Psoas muscle (tissue), 8 donors: ENCODE results near the gene CDKAL1. TPM values are rescaled to one million over a fixed set of nuclear protein-coding genes. Genes with fewer than 3 reads are reported as not detected.
"Not testable (repeated sequence)": the region's sequence is repeated elsewhere in the genome, so short reads cannot be mapped to it uniquely, and the experiment has no call there.

Experiments used
- ATAC-seq, 4 donors: fragments of 200-7000 bp; cut with Tn5 transposase; one replicate each; pipeline ENCODE4 v1.9.1; 2020; ENCODE audit warnings: moderate library complexity in 3 of 4, mild to moderate bottlenecking in 2 of 4
- DNase-seq, 2 donors: peaks; one replicate each; pipeline ENCODE4 v3.0.0-alpha.2; 2020
- H3K27ac ChIP-seq: fragments of 200-600 bp; one replicate; pipeline ENCODE4 v1.8.0; 2022
- H3K27me3 ChIP-seq, 3 donors: fragments of 200-600 bp in 1 of 3; one replicate each; pipeline versions ENCODE4 v1.6.1 to v1.8.0; 2013 to 2022; ENCODE audit warnings: low read length in 2 of 3, mild to moderate bottlenecking in 2 of 3, moderate library complexity in 1 of 3; ENCODE audit not compliant: insufficient read depth in 3 of 3
- H3K36me3 ChIP-seq, 2 donors: fragments of 200-600 bp in 1 of 2; one replicate each; pipeline versions ENCODE4 v1.6.1 to v1.8.0; 2013 to 2022; ENCODE audit warnings: low read depth in 1 of 2, mild to moderate bottlenecking in 1 of 2, moderate library complexity in 1 of 2; ENCODE audit not compliant: insufficient read depth in 1 of 2
- H3K4me1 ChIP-seq: fragments of 200-600 bp; one replicate; pipeline ENCODE4 v1.8.0; 2022
- H3K4me3 ChIP-seq: fragments of 200-600 bp; one replicate; pipeline ENCODE4 v1.8.0; 2022; ENCODE audit warnings: mild to moderate bottlenecking
- H3K9me3 ChIP-seq: fragments of 200-600 bp; one replicate; pipeline ENCODE4 v1.8.0; 2022
- CTCF ChIP-seq: fragments of 200-600 bp; IDR thresholded peaks from one replicate; pipeline ENCODE4 v1.8.0; 2022; ENCODE audit warnings: antibody characterized with exemption
- WGBS, 3 donors: extraction: QIAGEN DNeasy Blood & Tissue Kit; methylation state at CpG; one replicate each; pipeline versions ENCODE4 v1.1.6 to v1.1.7; 2013; 5-methylcytosine and 5-hydroxymethylcytosine counted together
- intact Hi-C, 2 donors: fragments of 100-400 bp; cut with DNase I; formaldehyde crosslinking; loops; one replicate each; pipeline versions ENCODE4 v1.11.0 to v1.14.2; 2022
- polyA plus RNA-seq, 3 donors: library from polyadenylated mRNA; stranded (reverse); fragments of 200-250 nt; gene quantifications; one replicate each; pipeline ENCODE4 v1.2.3, GENCODE V29; 2013
- total RNA-seq, 4 donors: library from RNA; stranded (reverse); fragmentation: NEBNext Ultra II Directional in 2 of 4; extraction: Animal tissue kit (Norgen Biotek cat#: 25700) in 2 of 4; gene quantifications; one replicate each; pipeline versions ENCODE4 v1.2.1 to v1.2.4, GENCODE V29; 2021 to 2023
- donor health status: healthy with polysubstance abuse.
- donor health status: DM: no; HTN: no; CAD: no; lungs with moderate emphysema.
- donor health status: Bipolar disorder and iron deficiency.
- donor health status: healthy.
- donor health status: DM: yes; HTN: yes; CAD: no.
- donor health status: DM: no; HTN: no; CAD: no.
- donor health status: DM: no; HTN: no; CAD: no.
- donor health status: DM: yes; HTN: yes; CAD: no.

The CDKAL1 gene
- total and polyA plus RNA-seq, 7 donors, result 4.5 to 16.1 (median 12.9) TPM

GRCh38 chr6:20492099-20492498 is 42.2 kb upstream of the CDKAL1 start:
- Histone ChIP-seq H3K4me1 (no peaks in the 10 kb centered on the region), H3K9me3 (no peaks in the 10 kb centered on the region), H3K27me3 (no peaks in the 10 kb centered on the region), H3K27ac (no peak overlapping the region), H3K36me3 (peaks cover 0 to 49% of the 10 kb centered on the region in 2 donors), H3K4me3 (no peak overlapping the region)
- no peak for TF ChIP-seq CTCF
- ATAC-seq (no peak), DNase-seq (no peak)
- WGBS, 3 donors, result 82 to 93% (median 83%) methylated on average over 2 of the region's 2 CpGs
- intact Hi-C loops, result no loop called here

GRCh38 chr6:20497216-20498040 is 36.8 kb upstream of the CDKAL1 start:
- no peak overlapping the region for H3K4me3 ChIP-seq
- H3K36me3 ChIP-seq, result no peaks in the 10 kb centered on the region
- no peak overlapping the region for H3K27ac ChIP-seq
- intact Hi-C loops, result no loop called here
- no peak for TF ChIP-seq CTCF
- 72 to 74% (median 74%) methylated on average over 8 of the region's 8 CpGs for WGBS, 3 donors
- H3K4me1 ChIP-seq, result no peaks in the 10 kb centered on the region
- ATAC-seq (no peak), DNase-seq (no peak)
- no peaks in the 10 kb centered on the region for H3K27me3 ChIP-seq
- no peaks in the 10 kb centered on the region for H3K9me3 ChIP-seq

GRCh38 chr6:20498041-20498385 is 36.2 kb upstream of the CDKAL1 start:
- Histone ChIP-seq H3K4me1 (no peaks in the 10 kb centered on the region), H3K27ac (no peak overlapping the region), H3K9me3 (no peaks in the 10 kb centered on the region), H3K4me3 (no peak overlapping the region), H3K27me3 (no peaks in the 10 kb centered on the region), H3K36me3 (no peaks in the 10 kb centered on the region)
- no peak for TF ChIP-seq CTCF
- intact Hi-C loops, result no loop called here
- ATAC-seq (no peak), DNase-seq (no peak)
- WGBS, 3 donors, result 97 to 100% (median 98%) methylated on average over 2 of the region's 2 CpGs

- no peaks in the 10 kb centered on the region for H3K9me3 ChIP-seq
- no peak overlapping the region for H3K27ac ChIP-seq
- no peak overlapping the region for H3K4me3 ChIP-seq
- intact Hi-C loops, result no loop called here
- H3K4me1 ChIP-seq, result no peaks in the 10 kb centered on the region
- DNase-seq (no peak), ATAC-seq (no peak)
- no peaks in the 10 kb centered on the region for H3K27me3 ChIP-seq
- no peaks in the 10 kb centered on the region for H3K36me3 ChIP-seq
- 31 to 48% (median 41%) methylated on average over 2 of the region's 2 CpGs for WGBS, 3 donors
- no peak for TF ChIP-seq CTCF
Observed at GRCh38 chr6:20509212-20509611, 25.0 kb upstream of the CDKAL1 start.

GRCh38 chr6:20511852-20512251 is 22.4 kb upstream of the CDKAL1 start:
- no peak overlapping the region for H3K4me3 ChIP-seq
- no peak for DNase-seq
- WGBS, 3 donors, result 27 to 35% (median 28%) methylated on average over 2 of the region's 2 CpGs
- intact Hi-C loops, result no loop called here
- no peaks in the 10 kb centered on the region for H3K4me1 ChIP-seq
- H3K27me3 ChIP-seq, result no peaks in the 10 kb centered on the region
- no peaks in the 10 kb centered on the region for H3K36me3 ChIP-seq
- no peak for TF ChIP-seq CTCF
- no peak overlapping the region for H3K27ac ChIP-seq
- H3K9me3 ChIP-seq, result no peaks in the 10 kb centered on the region
- ATAC-seq, result peak in 2 of 4 donors; percentile 51 to 54

- intact Hi-C loops, result loop anchor here in 1 of 2 donors (10.0 kb wide), 1 partner anchor 430 kb away; no protein-coding TSS in a partner anchor
- H3K4me3 ChIP-seq, H3K36me3 ChIP-seq, DNase-seq, ATAC-seq, H3K9me3 ChIP-seq, H3K27ac ChIP-seq, H3K27me3 ChIP-seq, H3K4me1 ChIP-seq: not testable (repeated sequence)
- WGBS, 3 donors, result 65 to 81% (median 77%) methylated on average over 3 of the region's 3 CpGs
Observed at GRCh38 chr6:20525208-20525607, 9.0 kb upstream of the CDKAL1 start.
